Loucy (cell line): ENCODE data around the gene PPP1R37.
A peak's percentile ranks its signal among the peaks of the same experiment; 100 is the strongest.

Experiments
- H2AFZ ChIP-seq: fragments of 200-600 bp; sonication (generic); 2 replicates; pipeline ENCODE4 v1.6.0; 2016; ENCODE audit warnings: antibody characterized with exemption, mild to moderate bottlenecking, low read length, moderate library complexity
- H3F3A ChIP-seq: fragments of 200-600 bp; 2 replicates; pipeline ENCODE4 v1.6.0; 2016; ENCODE audit warnings: antibody characterized with exemption, low read depth, mild to moderate bottlenecking
- H3K27me3 ChIP-seq: fragments of 200-600 bp; sonication (generic); 2 replicates; pipeline ENCODE4 v1.6.1; 2014; ENCODE audit warnings: low read length, mild to moderate bottlenecking; ENCODE audit not compliant: insufficient read depth, poor library complexity, severe bottlenecking
- H3K36me3 ChIP-seq: fragments of 200-600 bp; sonication (generic); 2 replicates; pipeline ENCODE4 v1.6.1; 2016; ENCODE audit warnings: low read length; ENCODE audit not compliant: insufficient read depth
- H3K4me1 ChIP-seq: fragments of 200-600 bp; sonication (generic); 2 replicates; pipeline ENCODE4 v1.5.1; 2014; ENCODE audit warnings: low read length, mild to moderate bottlenecking; ENCODE audit not compliant: insufficient read depth, poor library complexity, severe bottlenecking
- H3K4me2 ChIP-seq: fragments of 200-600 bp; sonication (generic); 2 replicates; pipeline ENCODE4 v1.6.0; 2014; ENCODE audit warnings: antibody characterized with exemption, low read length, low read depth, mild to moderate bottlenecking; ENCODE audit not compliant: poor library complexity, severe bottlenecking
- H3K4me3 ChIP-seq: fragments of 200-600 bp; sonication (generic); 2 replicates; pipeline ENCODE4 v1.5.1; 2014; ENCODE audit warnings: low read length, mild to moderate bottlenecking, mixed read lengths; ENCODE audit not compliant: poor library complexity, severe bottlenecking
- H3K79me2 ChIP-seq: fragments of 200-600 bp; sonication (generic); 2 replicates; pipeline ENCODE4 v1.6.1; 2014; ENCODE audit warnings: low read length; ENCODE audit not compliant: insufficient read depth
- H3K9ac ChIP-seq: fragments of 200-600 bp; sonication (generic); 2 replicates; pipeline ENCODE4 v1.6.0; 2014; ENCODE audit warnings: mild to moderate bottlenecking, low read depth, low read length, moderate library complexity; ENCODE audit not compliant: poor library complexity, severe bottlenecking
- H3K9me2 ChIP-seq: fragments of 200-600 bp; sonication (generic); replicated peaks from 2 replicates; pipeline ENCODE4 v1.6.1; 2016; ENCODE audit warnings: low read depth, low read length, mixed read lengths
- H3K9me3 ChIP-seq: fragments of 200-600 bp; sonication (generic); 2 replicates; pipeline ENCODE4 v1.6.1; 2014; ENCODE audit warnings: mild to moderate bottlenecking, antibody characterized with exemption, low read length, low read depth; ENCODE audit not compliant: insufficient read depth
- H4K20me1 ChIP-seq: fragments of 200-600 bp; sonication (generic); 2 replicates; pipeline ENCODE4 v1.6.0; 2014; ENCODE audit warnings: antibody characterized with exemption, low read length, mild to moderate bottlenecking; ENCODE audit not compliant: insufficient read depth, poor library complexity, severe bottlenecking
- EZH2phosphoT487 ChIP-seq: fragments of 200-600 bp; IDR thresholded peaks from 2 replicates; pipeline ENCODE4 v1.6.1; 2018; ENCODE audit warnings: antibody characterized with exemption, mild to moderate bottlenecking, moderate library complexity, borderline replicate concordance
- TF ChIP-seq, protein P1 (sequence below): fragments of 200-600 bp; sonication (generic); conservative IDR thresholded peaks from 2 replicates; pipeline ENCODE4 v1.5.1; 2014; ENCODE audit warnings: mild to moderate bottlenecking, antibody characterized with exemption, low read length

Gene PPP1R37

GRCh38 chr19:45096700-45097099 lies 3.7 kb downstream of the PPP1R37 start:
- Histone ChIP-seq H4K20me1 (peaks cover 71% of the 10 kb centered on the region), H3K27me3 (no peaks in the 10 kb centered on the region), H3F3A (no peaks in the 10 kb centered on the region), H3K4me1 (peaks cover 42% of the 10 kb centered on the region), H3K79me2 (peaks cover 87% of the 10 kb centered on the region), H3K9me2 (no peaks in the 10 kb centered on the region), H2AFZ (no peak overlapping the region), H3K9me3 (no peaks in the 10 kb centered on the region), H3K9ac (peak overlapping the region; percentile 88), H3K4me2 (peak overlapping the region; percentile 89), H3K36me3 (peaks cover 10% of the 10 kb centered on the region; the same call in 1 of the 2 replicates), H3K4me3 (peak overlapping the region; percentile 81)
- no peak for TF ChIP-seq EZH2phosphoT487
- TF ChIP-seq, protein P1, sequence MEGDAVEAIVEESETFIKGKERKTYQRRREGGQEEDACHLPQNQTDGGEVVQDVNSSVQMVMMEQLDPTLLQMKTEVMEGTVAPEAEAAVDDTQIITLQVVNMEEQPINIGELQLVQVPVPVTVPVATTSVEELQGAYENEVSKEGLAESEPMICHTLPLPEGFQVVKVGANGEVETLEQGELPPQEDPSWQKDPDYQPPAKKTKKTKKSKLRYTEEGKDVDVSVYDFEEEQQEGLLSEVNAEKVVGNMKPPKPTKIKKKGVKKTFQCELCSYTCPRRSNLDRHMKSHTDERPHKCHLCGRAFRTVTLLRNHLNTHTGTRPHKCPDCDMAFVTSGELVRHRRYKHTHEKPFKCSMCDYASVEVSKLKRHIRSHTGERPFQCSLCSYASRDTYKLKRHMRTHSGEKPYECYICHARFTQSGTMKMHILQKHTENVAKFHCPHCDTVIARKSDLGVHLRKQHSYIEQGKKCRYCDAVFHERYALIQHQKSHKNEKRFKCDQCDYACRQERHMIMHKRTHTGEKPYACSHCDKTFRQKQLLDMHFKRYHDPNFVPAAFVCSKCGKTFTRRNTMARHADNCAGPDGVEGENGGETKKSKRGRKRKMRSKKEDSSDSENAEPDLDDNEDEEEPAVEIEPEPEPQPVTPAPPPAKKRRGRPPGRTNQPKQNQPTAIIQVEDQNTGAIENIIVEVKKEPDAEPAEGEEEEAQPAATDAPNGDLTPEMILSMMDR: no peak

DNA sequence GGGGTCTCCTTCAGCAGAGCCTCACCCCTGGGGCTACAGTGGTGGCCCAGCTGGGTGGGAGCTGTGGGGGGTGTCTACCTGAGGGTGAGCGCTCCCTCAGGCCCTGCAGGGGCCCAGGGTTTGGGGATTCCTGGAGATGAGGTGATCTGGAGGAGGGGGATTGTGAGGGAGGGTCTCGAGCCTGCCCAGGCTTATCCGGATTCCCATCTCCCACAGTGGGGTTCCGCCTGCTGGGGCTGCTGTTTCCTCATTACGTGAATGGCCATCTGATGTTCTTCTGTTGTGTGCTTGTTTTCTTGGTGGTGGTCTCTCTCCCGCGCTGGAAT lies 4.4 kb downstream of the PPP1R37 start:
- Histone ChIP-seq H3K36me3 (peaks cover 10% of the 10 kb centered on the region; the same call in 1 of the 2 replicates), H3F3A (no peaks in the 10 kb centered on the region), H4K20me1 (peaks cover 75% of the 10 kb centered on the region), H3K9ac (peak overlapping the region; percentile 41), H3K79me2 (peaks cover 94% of the 10 kb centered on the region), H3K4me3 (peak overlapping the region; percentile 81), H3K9me3 (no peaks in the 10 kb centered on the region), H3K4me2 (peak overlapping the region; percentile 89), H3K9me2 (no peaks in the 10 kb centered on the region), H3K27me3 (no peaks in the 10 kb centered on the region), H3K4me1 (peaks cover 41% of the 10 kb centered on the region), H2AFZ (no peak overlapping the region)
- TF ChIP-seq EZH2phosphoT487: no peak
- TF ChIP-seq, protein P1: no peak

- Histone ChIP-seq H3K9ac (peak overlapping the region; percentile 41), H3K36me3 (peaks cover 10% of the 10 kb centered on the region; the same call in 1 of the 2 replicates), H3K4me2 (peak overlapping the region; percentile 89), H4K20me1 (peaks cover 75% of the 10 kb centered on the region), H3K9me2 (no peaks in the 10 kb centered on the region), H3F3A (no peaks in the 10 kb centered on the region), H3K4me3 (no peak overlapping the region), H2AFZ (no peak overlapping the region), H3K4me1 (peaks cover 38% of the 10 kb centered on the region), H3K79me2 (peaks cover 99% of the 10 kb centered on the region), H3K27me3 (no peaks in the 10 kb centered on the region), H3K9me3 (no peaks in the 10 kb centered on the region)
- TF ChIP-seq EZH2phosphoT487: no peak
- TF ChIP-seq, protein P1: no peak
These were observed 5.0 kb downstream of the PPP1R37 start for GRCh38 chr19:45097776-45098520.
